Kidney (tissue), 14 donors: ENCODE results near the gene SMIM29. TPM values are rescaled to one million over a fixed set of nuclear protein-coding genes. Genes with fewer than 3 reads are reported as not detected.
A peak's percentile ranks its signal among the peaks of the same experiment; 100 is the strongest.
"Not testable (repeated sequence)": the region's sequence is repeated elsewhere in the genome, so short reads cannot be mapped to it uniquely, and the experiment has no call there.

Experiments
- DNase-seq, 5 donors: peaks; one replicate each; pipeline ENCODE4 v3.0.0-alpha.2; 2013 to 2020
- FAIRE-seq: peaks from 2 replicates; lab custom pipeline; 2012; peaks lifted over from hg19 to GRCh38; lab: Jason Lieb, UNC
- H3K27ac ChIP-seq, 2 donors: one replicate each; pipeline ENCODE4 v1.7.0; 2013; ENCODE audit warnings: low read depth in 2 of 2, low read length in 2 of 2, inconsistent platforms in 1 of 2
- H3K27me3 ChIP-seq: one replicate; pipeline ENCODE4 v1.7.1; 2013; ENCODE audit warnings: low read length, inconsistent platforms; ENCODE audit not compliant: control insufficient read depth, insufficient read depth
- H3K36me3 ChIP-seq, 3 donors: one replicate each; pipeline versions ENCODE4 v1.7.0 to v1.7.1; 2013; ENCODE audit warnings: low read length in 3 of 3, control low read depth in 1 of 3, inconsistent platforms in 1 of 3; ENCODE audit not compliant: insufficient read depth in 3 of 3, control insufficient read depth in 2 of 3
- H3K4me1 ChIP-seq, 3 donors: one replicate each; pipeline versions ENCODE4 v1.7.0 to v1.7.1; 2013; ENCODE audit warnings: low read length in 3 of 3, inconsistent platforms in 1 of 3, low read depth in 1 of 3; ENCODE audit not compliant: control insufficient read depth in 2 of 3, insufficient read depth in 2 of 3
- H3K4me3 ChIP-seq, 3 donors: one replicate each; pipeline versions ENCODE4 v1.7.0 to v1.8.1; 2013; ENCODE audit warnings: low read length in 3 of 3, control low read depth in 1 of 3, inconsistent platforms in 1 of 3
- H3K9ac ChIP-seq, 3 donors: one replicate each; pipeline versions ENCODE4 v1.7.0 to v1.7.1; 2013; ENCODE audit warnings: low read length in 3 of 3, control low read depth in 1 of 3, inconsistent platforms in 1 of 3
- H3K9me3 ChIP-seq, 3 donors: one replicate each; pipeline versions ENCODE4 v1.7.0 to v1.7.1; 2013; ENCODE audit warnings: low read length in 3 of 3, control low read depth in 1 of 3, inconsistent platforms in 1 of 3; ENCODE audit not compliant: control insufficient read depth in 2 of 3, insufficient read depth in 1 of 3
- intact Hi-C: fragments of 100-400 bp; cut with DNase I; formaldehyde crosslinking; loops from one replicate; pipeline ENCODE4 v1.11.1; 2022
- polyA plus RNA-seq: library from polyadenylated mRNA; stranded (reverse); fragments of 350-450 nt; fragmentation: Illumina TruSeq; extraction: RNeasy Lipid Tissue Mini Kit (QIAGEN cat#74804); gene quantifications from one replicate; pipeline ENCODE4 v1.2.3, GENCODE V29; 2014; ENCODE audit warnings: low read depth, low replicate concordance; ENCODE audit not compliant: insufficient read depth
- total RNA-seq: library from RNA; stranded (reverse); fragmentation: NEBNext Ultra II Directional; extraction: Animal tissue kit (Norgen Biotek cat#: 25700); gene quantifications from one replicate; pipeline ENCODE4 v1.2.1, GENCODE V29; 2021
- TF ChIP-seq, protein P1 (sequence below): IDR thresholded peaks from 3 replicates; pipeline ENCODE4 v1.5.1; 2012; ENCODE audit warnings: mild to moderate bottlenecking, moderate library complexity, borderline replicate concordance; ENCODE audit not compliant: insufficient read depth; ENCODE audit errors: extremely low read depth
- donor health status: control.
- donor health status: control.
- donor health status: control.
- donor health status: control.
- donor health status: control.
- donor health status: DM: yes; HTN: yes; CAD: no.
- donor health status: Normal renal cell carcinoma (clear cell type).

The SMIM29 gene
- total and polyA plus RNA-seq, 2 donors from 2014 or later, result 22.6 to 53.5 TPM

DNA sequence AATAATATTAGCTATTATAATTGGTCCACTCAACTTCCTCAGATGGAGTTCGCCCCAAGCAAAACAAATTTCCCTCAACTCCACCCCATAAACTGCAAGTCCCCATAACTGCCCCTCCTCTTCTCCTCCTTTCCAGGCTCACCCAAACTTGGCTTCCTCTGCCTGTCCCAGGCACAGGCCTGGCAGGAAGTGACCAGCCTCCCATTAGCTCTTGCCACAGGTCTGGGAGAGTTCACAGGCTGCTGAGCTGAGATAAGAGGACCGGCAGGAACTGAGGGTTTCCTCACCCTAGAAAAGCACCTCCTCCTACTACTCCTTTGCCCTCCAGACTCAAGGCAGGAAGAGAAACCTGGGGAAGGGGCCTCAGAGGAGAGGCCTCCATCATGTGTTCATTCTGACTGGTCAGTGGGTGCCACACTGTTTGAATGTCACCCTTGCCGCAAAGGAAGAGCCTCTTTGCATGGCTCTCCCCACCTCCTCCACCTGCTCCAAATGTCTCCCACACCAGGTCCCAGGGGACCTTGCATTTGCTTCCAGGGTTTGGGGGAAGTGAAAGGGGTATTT lies 24.5 kb upstream of the SMIM29 start:
- intact Hi-C loops, result no loop called here
- H3K27ac ChIP-seq, result peak overlapping the region in 1 of 2 donors; percentile 37
- H3K36me3 ChIP-seq, result no peaks in the 10 kb centered on the region
- H3K4me1 ChIP-seq, result peaks cover 0 to 10% (median 0%) of the 10 kb centered on the region in 3 donors
- no peaks in the 10 kb centered on the region for H3K27me3 ChIP-seq
- no peaks in the 10 kb centered on the region for H3K9me3 ChIP-seq
- FAIRE-seq, result no peak
- TF ChIP-seq, protein P1, sequence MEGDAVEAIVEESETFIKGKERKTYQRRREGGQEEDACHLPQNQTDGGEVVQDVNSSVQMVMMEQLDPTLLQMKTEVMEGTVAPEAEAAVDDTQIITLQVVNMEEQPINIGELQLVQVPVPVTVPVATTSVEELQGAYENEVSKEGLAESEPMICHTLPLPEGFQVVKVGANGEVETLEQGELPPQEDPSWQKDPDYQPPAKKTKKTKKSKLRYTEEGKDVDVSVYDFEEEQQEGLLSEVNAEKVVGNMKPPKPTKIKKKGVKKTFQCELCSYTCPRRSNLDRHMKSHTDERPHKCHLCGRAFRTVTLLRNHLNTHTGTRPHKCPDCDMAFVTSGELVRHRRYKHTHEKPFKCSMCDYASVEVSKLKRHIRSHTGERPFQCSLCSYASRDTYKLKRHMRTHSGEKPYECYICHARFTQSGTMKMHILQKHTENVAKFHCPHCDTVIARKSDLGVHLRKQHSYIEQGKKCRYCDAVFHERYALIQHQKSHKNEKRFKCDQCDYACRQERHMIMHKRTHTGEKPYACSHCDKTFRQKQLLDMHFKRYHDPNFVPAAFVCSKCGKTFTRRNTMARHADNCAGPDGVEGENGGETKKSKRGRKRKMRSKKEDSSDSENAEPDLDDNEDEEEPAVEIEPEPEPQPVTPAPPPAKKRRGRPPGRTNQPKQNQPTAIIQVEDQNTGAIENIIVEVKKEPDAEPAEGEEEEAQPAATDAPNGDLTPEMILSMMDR, result no peak
- no peak overlapping the region for H3K9ac ChIP-seq
- peak in 1 of 5 donors; percentile 47 for DNase-seq
- H3K4me3 ChIP-seq, result no peak overlapping the region

DNA sequence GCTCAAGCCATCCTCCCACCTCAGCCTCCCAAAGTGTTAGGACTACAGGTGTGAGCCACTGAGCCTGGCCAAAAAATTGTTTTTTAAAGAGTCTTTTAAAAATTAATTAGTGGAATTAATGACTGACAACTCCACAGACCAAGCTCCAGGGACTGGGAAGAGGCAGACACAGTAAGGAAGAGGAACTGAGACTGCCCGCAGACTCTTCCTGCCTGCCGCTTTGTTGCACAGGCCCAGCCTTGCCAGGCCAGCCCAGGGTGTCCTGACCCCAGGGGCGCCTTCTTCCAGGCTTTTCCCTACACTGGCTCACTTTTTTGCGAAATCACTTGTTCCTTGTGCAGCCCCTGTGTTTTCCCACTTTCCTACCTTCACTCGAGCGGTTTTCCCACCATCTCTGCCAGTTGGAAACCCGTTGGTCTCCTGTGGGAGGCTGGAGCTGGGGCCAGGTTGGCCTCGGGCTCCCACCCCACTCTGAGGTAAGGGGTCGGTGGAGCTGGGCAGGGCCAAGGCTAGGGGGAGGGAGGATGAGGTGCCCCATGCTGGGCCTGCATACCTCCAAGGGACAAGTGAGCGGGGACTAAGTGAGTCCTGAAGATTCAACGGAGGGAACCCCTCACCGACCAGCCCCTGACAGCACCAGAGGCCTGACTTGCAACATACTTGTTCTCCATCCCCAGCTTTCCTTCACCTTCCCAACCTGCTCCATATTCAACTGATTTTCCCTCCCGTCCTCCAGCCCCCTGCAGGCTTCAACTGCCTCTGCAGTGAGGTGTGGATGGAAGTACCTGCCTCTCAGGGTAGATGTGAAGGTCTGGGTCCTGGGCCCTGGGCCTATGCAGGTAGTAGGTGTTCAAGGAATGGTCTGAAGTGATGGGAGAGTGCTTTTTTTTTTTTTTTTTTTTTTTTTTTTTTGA lies 23.5 kb upstream of the SMIM29 start:
- Histone ChIP-seq H3K27ac (no peak overlapping the region), H3K36me3 (no peaks in the 10 kb centered on the region), H3K4me1 (peaks cover 0 to 10% (median 0%) of the 10 kb centered on the region in 3 donors), H3K9me3 (no peaks in the 10 kb centered on the region), H3K4me3 (no peak overlapping the region), H3K27me3 (no peaks in the 10 kb centered on the region), H3K9ac (no peak overlapping the region)
- intact Hi-C loops, result no loop called here
- DNase-seq (no peak), FAIRE-seq (no peak)
- TF ChIP-seq, protein P1, result no peak

DNA sequence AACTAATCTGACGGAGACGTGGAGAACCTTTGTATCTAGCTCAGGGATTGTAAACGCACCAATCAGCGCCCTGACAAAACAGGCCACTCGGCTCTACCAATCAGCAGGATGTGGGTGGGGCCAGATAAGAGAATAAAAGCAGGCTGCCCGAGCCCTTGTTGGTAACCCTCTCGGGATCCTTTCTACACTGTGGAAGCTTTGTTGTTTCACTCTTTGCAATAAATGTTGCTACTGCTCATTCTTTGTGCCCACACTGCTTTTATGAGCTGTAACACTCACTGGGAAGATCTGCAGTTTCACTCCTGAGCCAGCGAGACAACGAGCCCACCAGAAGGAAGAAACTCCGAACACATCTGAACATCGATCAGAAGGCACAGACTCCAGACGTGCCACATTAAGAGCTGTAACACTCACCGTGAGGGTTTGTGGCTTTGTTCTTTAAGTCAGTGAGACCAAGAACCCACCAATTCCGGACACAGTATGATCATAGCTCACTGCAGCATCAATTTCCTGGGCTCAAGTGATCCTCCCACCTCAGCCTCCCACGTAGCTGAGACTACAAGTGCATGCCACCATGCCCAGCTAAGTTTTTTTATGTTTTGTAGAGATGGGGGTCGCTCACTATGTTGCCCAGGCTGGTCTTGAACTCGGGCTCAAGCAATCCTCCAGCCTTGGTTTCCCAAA lies 21.0 kb upstream of the SMIM29 start:
- H3K9ac ChIP-seq, FAIRE-seq, DNase-seq, H3K4me3 ChIP-seq, H3K9me3 ChIP-seq, H3K4me1 ChIP-seq, H3K36me3 ChIP-seq, H3K27me3 ChIP-seq, intact Hi-C loops, H3K27ac ChIP-seq: not testable (repeated sequence)

DNA sequence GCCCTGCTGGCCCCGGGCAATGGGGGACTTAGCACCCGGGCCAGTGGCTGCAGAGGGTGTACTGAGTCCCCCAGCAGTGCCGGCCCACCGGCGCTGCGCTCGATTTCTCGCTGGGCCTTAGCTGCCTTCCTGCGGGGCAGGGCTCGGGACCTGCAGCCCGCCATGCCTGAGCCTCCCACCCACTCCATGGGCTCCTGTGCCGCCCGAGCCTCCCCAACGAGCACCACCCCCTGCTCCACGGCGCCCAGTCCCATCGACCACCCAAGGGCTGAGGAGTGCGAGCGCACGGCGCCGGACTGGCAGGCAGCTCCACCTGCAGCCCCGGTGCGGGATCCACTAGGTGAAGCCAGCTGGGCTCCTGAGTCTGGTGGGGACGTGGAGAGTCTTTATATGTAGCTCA lies 20.3 kb upstream of the SMIM29 start:
- FAIRE-seq, DNase-seq, H3K9ac ChIP-seq, H3K27ac ChIP-seq, intact Hi-C loops, H3K4me1 ChIP-seq, H3K27me3 ChIP-seq, H3K9me3 ChIP-seq, H3K36me3 ChIP-seq, H3K4me3 ChIP-seq: not testable (repeated sequence)
